OCI-LY1 (cell line): ENCODE data around the gene TPRG1.

Experiments
- H2AFZ ChIP-seq: fragments of 200-600 bp; sonication (generic), shearing (Covaris generic); 2 replicates; pipeline ENCODE4 v1.6.0; 2014; ENCODE audit warnings: antibody characterized with exemption, mild to moderate bottlenecking, low read length
- H3F3A ChIP-seq: fragments of 200-600 bp; sonication (generic), shearing (Covaris generic); 2 replicates; pipeline ENCODE4 v1.6.0; 2014; ENCODE audit warnings: mild to moderate bottlenecking, antibody characterized with exemption, low read length, moderate library complexity; ENCODE audit not compliant: insufficient read depth
- H3K27ac ChIP-seq: fragments of 200-600 bp; sonication (generic); 2 replicates; pipeline ENCODE4 v1.5.1; 2014; ENCODE audit warnings: low read length, mixed run types, mild to moderate bottlenecking, low read depth; ENCODE audit not compliant: poor library complexity, severe bottlenecking
- H3K27me3 ChIP-seq: fragments of 200-600 bp; sonication (generic); 2 replicates; pipeline ENCODE4 v1.6.0; 2014; ENCODE audit warnings: antibody characterized with exemption, mild to moderate bottlenecking, low read length, moderate library complexity; ENCODE audit not compliant: insufficient read depth
- H3K36me3 ChIP-seq: fragments of 200-600 bp; sonication (generic); 2 replicates; pipeline ENCODE4 v1.6.1; 2014; ENCODE audit warnings: mild to moderate bottlenecking, antibody characterized with exemption, low read length, moderate library complexity, mixed read lengths; ENCODE audit not compliant: insufficient read depth
- H3K4me1 ChIP-seq: fragments of 200-600 bp; sonication (generic); 2 replicates; pipeline ENCODE4 v1.5.1; 2014; ENCODE audit warnings: mild to moderate bottlenecking, low read length, moderate library complexity; ENCODE audit not compliant: insufficient read depth, severe bottlenecking
- H3K4me2 ChIP-seq: fragments of 200-600 bp; sonication (generic), shearing (Covaris generic); 2 replicates; pipeline ENCODE4 v1.6.1; 2014; ENCODE audit warnings: low read length
- H3K4me3 ChIP-seq: fragments of 200-600 bp; sonication (generic); 2 replicates; pipeline ENCODE4 v1.5.1; 2014; ENCODE audit warnings: low read length, low read depth, mild to moderate bottlenecking, mixed read lengths; ENCODE audit not compliant: poor library complexity, severe bottlenecking
- H3K79me2 ChIP-seq: fragments of 200-600 bp; shearing (Covaris generic); 2 replicates; pipeline ENCODE4 v1.6.1; 2016; ENCODE audit warnings: mixed run types, low read length, mixed read lengths; ENCODE audit not compliant: insufficient read depth
- H3K9ac ChIP-seq: fragments of 200-600 bp; sonication (generic), shearing (Covaris generic); 2 replicates; pipeline ENCODE4 v1.6.1; 2014; ENCODE audit warnings: mild to moderate bottlenecking, low read length, mixed read lengths
- H3K9me2 ChIP-seq: fragments of 200-600 bp; sonication (generic), shearing (Covaris generic); 2 replicates; pipeline ENCODE4 v1.6.1; 2014; ENCODE audit warnings: low read depth, mild to moderate bottlenecking, low read length, mixed read lengths
- H3K9me3 ChIP-seq: fragments of 200-600 bp; shearing (Covaris generic); 2 replicates; pipeline ENCODE4 v1.6.1; 2014; ENCODE audit warnings: low read length, mixed read lengths
- H4K20me1 ChIP-seq: fragments of 200-600 bp; sonication (generic), shearing (Covaris generic); 2 replicates; pipeline ENCODE4 v1.6.0; 2016; ENCODE audit warnings: mild to moderate bottlenecking, low read length; ENCODE audit not compliant: insufficient read depth
- CTCF ChIP-seq: fragments of 200-600 bp; sonication (generic), shearing (Covaris generic); IDR thresholded peaks from 2 replicates; pipeline ENCODE4 v1.5.1; 2017; ENCODE audit warnings: mild to moderate bottlenecking, antibody characterized with exemption, low read length, moderate library complexity, mixed read lengths
- EZH2 ChIP-seq: fragments of 200-600 bp; sonication (generic), shearing (Covaris generic); IDR thresholded peaks from 2 replicates; pipeline ENCODE4 v1.8.0; 2017; ENCODE audit warnings: borderline replicate concordance, mixed run types, mild to moderate bottlenecking, antibody characterized with exemption, low read length, moderate library complexity, mixed read lengths

TPRG1 gene

DNA sequence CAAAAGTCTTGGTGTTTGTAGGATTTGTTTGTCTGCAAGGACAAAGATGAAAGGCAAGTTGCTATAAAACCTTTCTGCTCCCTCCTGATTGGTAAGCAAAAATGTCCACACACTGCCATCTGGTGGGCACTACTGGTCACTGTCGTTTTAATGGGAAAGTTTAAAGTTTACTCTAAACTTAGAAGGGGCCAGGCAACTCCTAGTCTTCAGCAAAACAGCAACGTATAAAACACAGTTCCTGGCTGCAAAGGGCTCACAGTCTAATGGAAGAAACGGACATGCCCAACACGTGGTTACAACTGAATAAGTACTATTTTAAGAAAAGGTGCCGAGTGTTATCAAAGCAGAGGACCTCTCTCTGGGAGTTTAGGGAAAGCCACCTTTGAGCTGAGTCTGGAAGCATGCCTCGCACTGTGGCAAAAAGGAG is 23.7 kb upstream of the TPRG1 start:
- TF ChIP-seq CTCF (peak; percentile 92), EZH2 (no peak)

GRCh38 chr3:189149203-189149602 is 22.6 kb upstream of the TPRG1 start:
- no peak for TF ChIP-seq EZH2
- no peak for TF ChIP-seq CTCF
- Histone ChIP-seq H3K9me3 (no peaks in the 10 kb centered on the region), H3K4me1 (no peaks in the 10 kb centered on the region), H3K4me2 (no peak overlapping the region), H3K27ac (no peak overlapping the region), H4K20me1 (no peaks in the 10 kb centered on the region), H3F3A (no peaks in the 10 kb centered on the region), H3K27me3 (no peaks in the 10 kb centered on the region), H3K9me2 (no peaks in the 10 kb centered on the region), H3K36me3 (no peaks in the 10 kb centered on the region), H3K9ac (no peak overlapping the region), H3K79me2 (no peaks in the 10 kb centered on the region), H3K4me3 (no peak overlapping the region), H2AFZ (no peak overlapping the region)

More for the DNA sequence above, 23.7 kb upstream of the TPRG1 start:
- no peak overlapping the region for H3K27ac ChIP-seq
- no peaks in the 10 kb centered on the region for H3K36me3 ChIP-seq
- H3K79me2 ChIP-seq: no peaks in the 10 kb centered on the region
- no peaks in the 10 kb centered on the region for H3K27me3 ChIP-seq
- no peak overlapping the region for H2AFZ ChIP-seq
- no peak overlapping the region for H3K4me3 ChIP-seq
- no peaks in the 10 kb centered on the region for H4K20me1 ChIP-seq
- H3K9ac ChIP-seq: no peak overlapping the region
- no peaks in the 10 kb centered on the region for H3K4me1 ChIP-seq
- no peak overlapping the region for H3K4me2 ChIP-seq
- H3K9me2 ChIP-seq: no peaks in the 10 kb centered on the region
- no peaks in the 10 kb centered on the region for H3F3A ChIP-seq
- H3K9me3 ChIP-seq: no peaks in the 10 kb centered on the region

- Histone ChIP-seq H3K9ac (no peak overlapping the region), H3K9me2 (no peaks in the 10 kb centered on the region), H3F3A (no peaks in the 10 kb centered on the region), H3K4me3 (no peak overlapping the region), H3K4me2 (no peak overlapping the region), H3K4me1 (no peaks in the 10 kb centered on the region), H4K20me1 (no peaks in the 10 kb centered on the region), H3K79me2 (no peaks in the 10 kb centered on the region), H3K9me3 (no peaks in the 10 kb centered on the region), H2AFZ (no peak overlapping the region), H3K27ac (no peak overlapping the region), H3K36me3 (no peaks in the 10 kb centered on the region), H3K27me3 (no peaks in the 10 kb centered on the region)
- TF ChIP-seq CTCF (no peak), EZH2 (no peak)
Observed at GRCh38 chr3:189157232-189158007, 14.4 kb upstream of the TPRG1 start.
